Endothelial cell of umbilical vein (primary cell): ENCODE results near the gene BMPER. TPM values are rescaled to one million over a fixed set of nuclear protein-coding genes. Genes with fewer than 3 reads are reported as not detected.

Source experiments
- BruUV-seq: library from RNA; stranded (reverse); fragments of 400-500 nt; replicated peaks from 2 replicates; lab custom pipeline; 2021; lab: Mats Ljungman, UMichigan
- CTCF ChIA-PET: fragments of 300-600, 350-600 bp; sonication (Branson Sonifier 250); formaldehyde crosslinking; loops from one replicate; lab custom pipeline; 2021; ENCODE audit warnings: antibody characterized with exemption, inconsistent platforms; lab: Charles Lee
- POLR2A ChIA-PET: fragments of 300-600, 350-600 bp; sonication (Branson Sonifier 250); formaldehyde crosslinking; loops from one replicate; lab custom pipeline; 2021; ENCODE audit warnings: antibody characterized with exemption, inconsistent platforms; lab: Charles Lee
- DNase-seq: peaks from one replicate; pipeline ENCODE4 v3.0.0-alpha.2; 2011; ENCODE audit warnings: low read depth, low spot score
- FAIRE-seq: peaks from 2 replicates; lab custom pipeline; 2011; peaks lifted over from hg19 to GRCh38; lab: Jason Lieb, UNC
- H2AFZ ChIP-seq: 2 replicates; pipeline ENCODE4 v1.6.0; 2012; ENCODE audit warnings: low read depth, low read length, control low read depth, inconsistent platforms
- H3K27ac ChIP-seq: 2 replicates; pipeline ENCODE4 v1.5.1; 2011; ENCODE audit warnings: low read depth, mild to moderate bottlenecking, control low read depth, low read length, moderate library complexity; ENCODE audit not compliant: insufficient read depth
- H3K27me3 ChIP-seq, 2 experiments: 2 replicates each; pipeline versions ENCODE4 v1.6.0 to v1.6.1; 2011; ENCODE audit warnings: low read length in 2 of 2, mixed read lengths in 1 of 2; ENCODE audit not compliant: control insufficient read depth in 2 of 2, insufficient read depth in 2 of 2
- H3K36me3 ChIP-seq, 2 experiments: 2 replicates in 1 of 2; 3 replicates in 1 of 2; pipeline ENCODE4 v1.5.1; 2011; ENCODE audit warnings: low read length in 2 of 2, mild to moderate bottlenecking in 1 of 2, moderate library complexity in 1 of 2; ENCODE audit not compliant: control insufficient read depth in 2 of 2, insufficient read depth in 2 of 2; ENCODE audit errors: extremely low read depth in 1 of 2
- H3K4me1 ChIP-seq: 3 replicates; pipeline ENCODE4 v1.5.1; 2011; ENCODE audit warnings: mild to moderate bottlenecking, low read length; ENCODE audit not compliant: control insufficient read depth, insufficient read depth; ENCODE audit errors: extremely low read depth
- H3K4me2 ChIP-seq: 2 replicates; pipeline ENCODE4 v1.6.1; 2011; ENCODE audit warnings: low read length, control low read depth, mixed read lengths; ENCODE audit not compliant: insufficient read depth
- H3K4me3 ChIP-seq, 3 experiments: fragments of 200-600 bp in 1 of 3; sonication (generic), shearing (Covaris generic) in 1 of 3; replicated peaks in 1 of 3; 2 replicates each; pipeline ENCODE4 v1.5.1; 2011 to 2016; ENCODE audit warnings: control low read depth in 3 of 3, low read length in 3 of 3, mild to moderate bottlenecking in 2 of 3, inconsistent platforms in 1 of 3, low read depth in 1 of 3, moderate library complexity in 1 of 3; ENCODE audit not compliant: insufficient read depth in 1 of 3
- H3K79me2 ChIP-seq: 2 replicates; pipeline ENCODE4 v1.6.0; 2012; ENCODE audit warnings: low read length, inconsistent platforms; ENCODE audit not compliant: control insufficient read depth, insufficient read depth
- H3K9ac ChIP-seq: replicated peaks from 2 replicates; pipeline ENCODE3; 2011; ENCODE audit warnings: low read length, control low read depth; ENCODE audit not compliant: insufficient read depth; ENCODE audit errors: extremely low read depth
- H3K9me1 ChIP-seq: replicated peaks from 3 replicates; pipeline ENCODE4 v1.6.0; 2011; ENCODE audit warnings: mild to moderate bottlenecking, low read length; ENCODE audit not compliant: control insufficient read depth, insufficient read depth; ENCODE audit errors: extremely low read depth
- H3K9me3 ChIP-seq: replicated peaks from 2 replicates; pipeline ENCODE4 v1.5.1; 2012; ENCODE audit warnings: low read length, inconsistent platforms; ENCODE audit not compliant: control insufficient read depth, insufficient read depth
- H4K20me1 ChIP-seq: replicated peaks from 2 replicates; pipeline ENCODE3; 2011; ENCODE audit warnings: mild to moderate bottlenecking, low read length; ENCODE audit not compliant: control insufficient read depth, insufficient read depth; ENCODE audit errors: extremely low read depth
- CTCF ChIP-seq, 2 donors: IDR thresholded peaks; 1 replicate in 1 of 2; 2 replicates in 1 of 2; pipeline ENCODE4 v1.5.1; 2011; ENCODE audit warnings: low read length in 2 of 2, mild to moderate bottlenecking in 2 of 2, moderate library complexity in 2 of 2, control low read depth in 1 of 2, inconsistent platforms in 1 of 2, low read depth in 1 of 2; ENCODE audit not compliant: insufficient read depth in 1 of 2; ENCODE audit errors: extremely low read depth in 1 of 2
- EZH2 ChIP-seq: IDR thresholded peaks from 2 replicates; pipeline ENCODE4 v1.6.1; 2012; ENCODE audit warnings: borderline replicate concordance, low read depth, mild to moderate bottlenecking, moderate library complexity, low read length, inconsistent platforms; ENCODE audit not compliant: severe bottlenecking
- FOS ChIP-seq: IDR thresholded peaks from 2 replicates; pipeline ENCODE4 v1.6.1; 2011; ENCODE audit warnings: mild to moderate bottlenecking, low read length, moderate library complexity, borderline replicate concordance; ENCODE audit not compliant: insufficient read depth
- GATA2 ChIP-seq: IDR thresholded peaks from 2 replicates; pipeline ENCODE4 v1.7.0; 2011; ENCODE audit warnings: low read depth, mild to moderate bottlenecking, moderate library complexity, mixed read lengths, low read length; ENCODE audit not compliant: insufficient read length, insufficient read depth
- JUN ChIP-seq: IDR thresholded peaks from 2 replicates; pipeline ENCODE4 v1.6.1; 2011; ENCODE audit warnings: borderline replicate concordance, low read depth; ENCODE audit not compliant: insufficient read length, insufficient read depth
- MAX ChIP-seq: IDR thresholded peaks from 2 replicates; pipeline ENCODE4 v1.6.1; 2011; ENCODE audit not compliant: insufficient read depth, insufficient read length
- MYC ChIP-seq: IDR thresholded peaks from one replicate; pipeline ENCODE4 v1.6.1; 2011; ENCODE audit warnings: mild to moderate bottlenecking, low read depth, low read length
- POLR2A ChIP-seq: IDR thresholded peaks from 2 replicates; pipeline ENCODE4 v1.6.1; 2012; ENCODE audit warnings: low read depth, mild to moderate bottlenecking, control low read depth, low read length
- POLR2AphosphoS5 ChIP-seq: IDR thresholded peaks from 2 replicates; pipeline ENCODE4 v1.6.1; 2012; ENCODE audit warnings: low read depth, mild to moderate bottlenecking, control low read depth, low read length, moderate library complexity; ENCODE audit not compliant: insufficient read depth
- dilution Hi-C: fragments of 300-500 bp; cut with MboI; formaldehyde crosslinking; loops from one replicate; pipeline ENCODE4 v1.15.0; 2019; ENCODE audit warnings: low sequenced_read_pairs; ENCODE audit not compliant: extremely low pct_ligation_motif_present
- intact Hi-C: fragments of 100-400 bp; cut with micrococcal nuclease; formaldehyde crosslinking; loops from one replicate; pipeline ENCODE4 v1.10.0; 2022
- polyA plus RNA-seq, 4 experiments: library from polyadenylated mRNA; depleted of rRNA in 3 of 4; stranded (reverse) in 3 of 4; unstranded in 1 of 4; fragments of >200 nt; gene quantifications; 2 replicates each; pipeline versions ENCODE4 v1.2.1 to v1.2.3, GENCODE V29; 2011 to 2012; ENCODE audit warnings: missing spikeins in 1 of 4
- total RNA-seq: library from RNA; stranded (reverse); gene quantifications from 2 replicates; pipeline ENCODE4 v1.2.3, GENCODE V29; 2021

The BMPER gene
- total and polyA plus RNA-seq, 2 donors (not counting 3 experiments of a cell fraction or from before 2014, with no cell fraction given) = 0.10 to 0.13 TPM

- Histone ChIP-seq H3K4me3 (no peak overlapping the region), H3K27me3 (no peaks in the 10 kb centered on the region), H3K9me1 (no peaks in the 10 kb centered on the region), H3K4me1 (no peaks in the 10 kb centered on the region), H4K20me1 (no peaks in the 10 kb centered on the region), H3K79me2 (no peaks in the 10 kb centered on the region), H2AFZ (no peak overlapping the region), H3K9ac (no peak overlapping the region), H3K9me3 (no peaks in the 10 kb centered on the region), H3K27ac (no peak overlapping the region), H3K4me2 (no peak overlapping the region), H3K36me3 (no peaks in the 10 kb centered on the region)
- DNase-seq = no peak
- CTCF ChIA-PET = interaction anchor here (5.8 kb wide), 1 partner anchor 103 kb away, joined by 266 read pairs; no protein-coding TSS in a partner anchor
- dilution Hi-C loops = no loop called here
- TF ChIP-seq MAX (no peak), POLR2A (no peak), MYC (no peak), FOS (no peak), JUN (no peak), CTCF (IDR thresholded peaks at IDR 0.05; ENCODE audit: extremely low read depth in 1 of 2, insufficient read depth in 1 of 2, low read depth in 1 of 2, low read length in 2 of 2) (no peak), POLR2AphosphoS5 (no peak), GATA2 (no peak), EZH2 (no peak)
- POLR2A ChIA-PET = no interaction called here
- intact Hi-C loops = loop anchor here (10.0 kb wide), 1 partner anchor 320 kb away; no protein-coding TSS in a partner anchor
- no peak for FAIRE-seq
- no TSS peak for BruUV-seq
Observed at GRCh38 chr7:34084651-34085050, 179.3 kb downstream of the BMPER start.
